Epithelial cell of proximal tubule (primary cell): ENCODE data around the gene BACE2. TPM values are rescaled to one million over a fixed set of nuclear protein-coding genes. Genes with fewer than 3 reads are reported as not detected.
A peak's percentile ranks its signal among the peaks of the same experiment; 100 is the strongest.

Experiments used
- DNase-seq: peaks from one replicate; pipeline ENCODE4 v3.0.0-alpha.2; 2011; ENCODE audit warnings: low read depth
- H3K4me3 ChIP-seq: 2 replicates; pipeline ENCODE4 v1.5.1; 2011; ENCODE audit warnings: low read depth, mild to moderate bottlenecking, low read length
- total RNA-seq: library from RNA; depleted of rRNA; stranded (reverse); fragments of >200 nt; gene quantifications from 2 replicates; pipeline ENCODE4 v1.2.3, GENCODE V29; 2015
- TF ChIP-seq, protein P1 (sequence below): conservative IDR thresholded peaks from 2 replicates; pipeline ENCODE4 v1.5.1; 2012; ENCODE audit warnings: low read depth, mild to moderate bottlenecking, low read length

The BACE2 gene
- total RNA-seq, 1 donor from 2014 or later = 60.9 TPM

DNA sequence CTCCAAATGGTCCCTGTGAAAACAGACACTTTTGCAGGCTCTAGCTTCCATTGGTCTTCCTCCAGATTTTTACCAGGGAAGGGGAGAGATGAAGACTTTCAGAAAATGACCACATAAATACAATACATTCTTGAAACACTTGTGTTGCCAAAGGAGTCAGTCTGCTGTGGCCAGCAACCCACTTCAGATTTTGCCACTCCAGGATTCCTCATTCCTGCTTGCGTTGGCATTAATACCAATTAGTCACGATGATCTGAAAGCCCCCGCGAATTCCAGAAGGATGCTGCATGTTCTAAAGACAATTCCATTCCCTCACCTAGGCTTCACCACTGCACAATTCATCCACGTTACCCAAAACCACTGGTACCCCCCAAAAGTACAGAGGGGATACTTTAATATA, 7.9 kb upstream of the BACE2 start:
- no peak for DNase-seq
- H3K4me3 ChIP-seq = no peak overlapping the region
- TF ChIP-seq, protein P1, sequence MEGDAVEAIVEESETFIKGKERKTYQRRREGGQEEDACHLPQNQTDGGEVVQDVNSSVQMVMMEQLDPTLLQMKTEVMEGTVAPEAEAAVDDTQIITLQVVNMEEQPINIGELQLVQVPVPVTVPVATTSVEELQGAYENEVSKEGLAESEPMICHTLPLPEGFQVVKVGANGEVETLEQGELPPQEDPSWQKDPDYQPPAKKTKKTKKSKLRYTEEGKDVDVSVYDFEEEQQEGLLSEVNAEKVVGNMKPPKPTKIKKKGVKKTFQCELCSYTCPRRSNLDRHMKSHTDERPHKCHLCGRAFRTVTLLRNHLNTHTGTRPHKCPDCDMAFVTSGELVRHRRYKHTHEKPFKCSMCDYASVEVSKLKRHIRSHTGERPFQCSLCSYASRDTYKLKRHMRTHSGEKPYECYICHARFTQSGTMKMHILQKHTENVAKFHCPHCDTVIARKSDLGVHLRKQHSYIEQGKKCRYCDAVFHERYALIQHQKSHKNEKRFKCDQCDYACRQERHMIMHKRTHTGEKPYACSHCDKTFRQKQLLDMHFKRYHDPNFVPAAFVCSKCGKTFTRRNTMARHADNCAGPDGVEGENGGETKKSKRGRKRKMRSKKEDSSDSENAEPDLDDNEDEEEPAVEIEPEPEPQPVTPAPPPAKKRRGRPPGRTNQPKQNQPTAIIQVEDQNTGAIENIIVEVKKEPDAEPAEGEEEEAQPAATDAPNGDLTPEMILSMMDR = no peak

DNA sequence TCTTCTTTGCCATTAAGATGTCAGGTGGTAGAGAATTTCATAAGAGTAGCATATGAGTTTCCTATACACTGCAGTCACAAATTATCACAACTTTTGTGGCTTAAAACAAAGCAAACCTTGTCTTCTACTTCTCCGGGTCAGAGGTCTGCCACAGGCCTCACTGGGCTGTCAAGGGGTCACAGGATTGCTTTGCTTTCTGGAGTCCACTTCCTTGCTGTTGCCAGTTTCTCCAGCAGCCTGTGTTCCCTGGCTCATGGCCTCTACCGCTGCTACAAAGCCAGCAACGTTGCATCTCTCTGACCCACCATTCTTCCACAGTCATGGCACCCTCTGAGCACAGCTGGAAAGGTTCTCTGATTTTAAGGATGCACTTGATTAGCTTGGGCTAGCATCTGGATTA, 6.5 kb upstream of the BACE2 start:
- H3K4me3 ChIP-seq = no peak overlapping the region
- TF ChIP-seq, protein P1 = no peak
- DNase-seq = no peak

DNA sequence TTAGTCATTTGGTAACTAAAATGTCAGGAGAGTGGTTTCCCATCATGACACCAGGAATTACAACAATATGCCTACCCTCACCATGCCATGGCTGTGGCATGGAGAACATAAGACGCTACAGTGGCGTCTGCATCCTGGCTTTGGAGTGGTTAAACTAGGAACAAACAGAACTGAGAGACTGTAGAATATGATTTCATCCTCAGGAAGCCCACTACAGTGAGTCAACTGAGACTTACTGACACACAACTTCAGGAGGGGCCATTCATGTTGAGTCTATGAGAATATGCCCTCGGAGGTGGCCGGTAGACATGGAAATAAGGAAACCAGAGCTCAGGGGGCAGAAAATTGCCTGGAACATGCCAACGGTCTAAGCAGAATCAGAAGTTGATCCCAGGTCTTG, 5.9 kb upstream of the BACE2 start:
- DNase-seq = no peak
- no peak overlapping the region for H3K4me3 ChIP-seq
- TF ChIP-seq, protein P1 = no peak

DNA sequence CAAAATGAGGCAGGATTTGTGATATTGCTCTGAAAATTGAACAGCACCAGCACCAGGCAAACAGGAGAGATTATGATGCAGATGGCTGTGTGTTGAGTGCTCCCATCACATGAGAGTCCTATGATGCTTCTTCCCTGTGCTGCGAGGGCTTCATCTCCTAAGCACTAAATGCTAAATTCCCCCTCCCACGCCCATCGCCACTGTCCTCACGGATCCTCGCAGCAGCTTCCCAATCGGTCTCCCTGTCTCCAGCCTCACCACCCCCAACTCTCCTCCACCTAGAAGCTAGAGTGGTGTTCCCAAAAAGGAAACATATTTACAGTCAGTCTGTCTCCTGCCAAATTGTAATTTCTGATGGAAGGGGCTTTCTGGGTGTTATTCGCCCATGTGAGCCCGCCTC, 4.9 kb upstream of the BACE2 start:
- H3K4me3 ChIP-seq = no peak overlapping the region
- TF ChIP-seq, protein P1 = no peak
- DNase-seq = no peak

DNA sequence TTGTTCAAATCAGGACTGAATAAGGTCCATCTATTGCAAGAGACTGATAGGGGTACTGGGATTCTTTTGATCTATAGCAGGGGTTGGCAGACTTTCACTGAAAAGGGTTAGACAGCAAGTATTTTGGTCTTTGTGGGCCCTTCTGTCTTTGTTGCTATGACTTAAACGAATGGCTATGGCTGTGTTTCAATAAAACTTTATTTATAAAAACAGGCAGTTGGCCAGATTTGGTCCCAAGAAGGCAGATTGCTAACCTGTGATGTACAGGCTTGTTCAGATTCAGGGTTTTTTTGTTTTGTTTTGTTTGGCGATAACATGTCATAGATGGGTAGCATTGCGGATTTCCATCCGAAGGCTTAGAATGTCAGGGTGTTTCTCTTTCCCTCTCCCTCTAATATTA, 3.9 kb upstream of the BACE2 start:
- H3K4me3 ChIP-seq = no peak overlapping the region
- TF ChIP-seq, protein P1 = no peak
- no peak for DNase-seq

DNA sequence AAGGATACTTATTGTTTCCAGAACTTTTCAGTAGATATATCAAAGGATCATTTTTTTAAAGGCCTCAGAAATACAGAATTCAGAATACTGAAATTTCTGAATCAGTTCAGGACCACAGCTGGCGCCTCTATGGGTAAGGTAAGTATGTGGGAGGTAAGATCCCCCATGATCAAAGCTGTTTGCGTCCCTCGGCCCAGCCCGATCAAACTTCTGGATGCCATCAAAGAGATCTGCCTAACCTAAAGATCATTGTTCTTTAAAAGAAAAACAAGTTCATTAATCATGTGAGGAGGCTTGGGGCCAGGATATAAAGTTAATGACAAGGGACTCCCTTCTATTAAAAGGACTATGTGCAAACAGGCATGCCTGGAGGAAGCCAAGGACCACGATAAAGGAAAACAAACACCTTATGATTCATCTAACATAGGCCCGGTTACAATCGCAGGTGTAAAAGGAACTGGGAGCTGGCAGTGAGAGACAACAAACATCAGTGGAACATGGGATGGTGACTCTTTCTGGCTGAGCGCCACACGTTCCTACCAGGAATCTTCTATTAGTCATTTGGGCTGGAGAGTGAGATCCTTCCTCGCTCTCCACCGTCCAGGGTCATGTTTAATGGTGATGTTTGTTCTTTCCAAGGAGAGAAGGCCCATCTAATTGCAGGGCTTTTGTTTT, 2.8 kb upstream of the BACE2 start:
- DNase-seq = peak; percentile 80
- TF ChIP-seq, protein P1 = no peak
- no peak overlapping the region for H3K4me3 ChIP-seq

DNA sequence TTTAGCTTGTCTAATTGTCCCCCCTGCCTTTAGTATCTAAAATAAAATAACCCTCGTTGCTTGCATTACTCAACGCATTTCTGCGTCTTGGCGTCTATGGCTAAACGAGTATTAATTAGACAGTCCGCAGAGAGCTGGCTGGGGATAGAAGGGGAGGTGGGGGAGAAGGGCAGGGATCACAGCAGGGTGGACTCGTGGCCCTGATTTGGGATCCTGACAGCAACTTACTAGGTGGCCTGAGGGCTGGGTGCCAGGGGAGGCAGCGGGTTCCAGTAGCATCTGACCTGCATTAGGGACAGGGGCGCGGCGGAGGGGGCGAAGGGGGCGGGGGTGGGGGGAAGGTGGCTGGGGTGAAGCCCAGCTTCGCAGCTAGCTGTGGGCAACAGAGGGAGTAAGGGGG, 1.1 kb upstream of the BACE2 start:
- no peak for DNase-seq
- H3K4me3 ChIP-seq = peak overlapping the region; percentile 81
- TF ChIP-seq, protein P1 = no peak
